Measurements from ENCODE around the gene ERMP1.

DNA sequence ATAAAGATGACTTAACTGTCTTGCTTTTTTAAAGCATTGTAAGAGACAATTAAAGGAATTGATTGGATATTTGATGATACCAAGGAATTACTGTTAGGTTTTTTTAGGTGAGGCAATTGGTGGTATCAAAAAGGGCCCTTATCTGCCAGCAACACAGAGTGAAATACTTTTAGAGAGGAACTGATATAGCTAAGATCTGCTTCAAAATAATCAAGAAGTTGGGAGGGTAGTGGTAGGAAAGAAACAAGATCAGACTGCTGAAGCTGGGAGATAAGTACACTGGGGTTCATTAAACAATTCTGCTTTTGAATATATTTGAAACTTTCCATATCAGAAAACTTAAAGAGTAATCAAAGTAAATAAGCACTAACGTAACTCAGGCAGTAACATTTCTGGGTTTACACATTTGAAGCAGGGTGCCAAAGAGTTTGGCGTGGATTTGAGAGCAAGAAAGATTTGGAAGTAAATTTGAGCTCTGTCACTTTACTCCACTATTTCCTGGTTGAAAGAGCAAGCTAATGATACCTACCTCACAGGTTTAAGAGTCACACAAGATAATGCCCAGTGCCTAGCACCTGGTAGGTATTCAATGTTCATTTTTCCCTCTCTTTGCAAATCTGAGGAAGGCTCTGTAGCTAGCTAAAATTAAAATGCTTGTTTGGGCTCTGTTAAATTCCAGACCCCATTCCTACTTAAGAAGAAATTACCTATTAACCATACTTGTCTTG is 6.9 kb downstream of the ERMP1 start:
- TF ChIP-seq, protein P1, sequence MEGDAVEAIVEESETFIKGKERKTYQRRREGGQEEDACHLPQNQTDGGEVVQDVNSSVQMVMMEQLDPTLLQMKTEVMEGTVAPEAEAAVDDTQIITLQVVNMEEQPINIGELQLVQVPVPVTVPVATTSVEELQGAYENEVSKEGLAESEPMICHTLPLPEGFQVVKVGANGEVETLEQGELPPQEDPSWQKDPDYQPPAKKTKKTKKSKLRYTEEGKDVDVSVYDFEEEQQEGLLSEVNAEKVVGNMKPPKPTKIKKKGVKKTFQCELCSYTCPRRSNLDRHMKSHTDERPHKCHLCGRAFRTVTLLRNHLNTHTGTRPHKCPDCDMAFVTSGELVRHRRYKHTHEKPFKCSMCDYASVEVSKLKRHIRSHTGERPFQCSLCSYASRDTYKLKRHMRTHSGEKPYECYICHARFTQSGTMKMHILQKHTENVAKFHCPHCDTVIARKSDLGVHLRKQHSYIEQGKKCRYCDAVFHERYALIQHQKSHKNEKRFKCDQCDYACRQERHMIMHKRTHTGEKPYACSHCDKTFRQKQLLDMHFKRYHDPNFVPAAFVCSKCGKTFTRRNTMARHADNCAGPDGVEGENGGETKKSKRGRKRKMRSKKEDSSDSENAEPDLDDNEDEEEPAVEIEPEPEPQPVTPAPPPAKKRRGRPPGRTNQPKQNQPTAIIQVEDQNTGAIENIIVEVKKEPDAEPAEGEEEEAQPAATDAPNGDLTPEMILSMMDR (conservative IDR thresholded peaks at IDR 0.05; ENCODE audit: low read length) = no peak
- no peak for TF ChIP-seq EZH2phosphoT487 (IDR thresholded peaks at IDR 0.05; ENCODE audit: borderline replicate concordance)

All from Loucy (cell line).